NCI-H2227 treated with DMSO at 0.1 percent for 48 hours (cell line): ENCODE results near the gene PIP5K1C.
"Not testable (repeated sequence)": the region's sequence is repeated elsewhere in the genome, so short reads cannot be mapped to it uniquely, and the experiment has no call there.

Source experiments
- DNase-seq: peaks from one replicate; lab custom pipeline; 2025; lab: John Stamatoyannopoulos, UW

Gene PIP5K1C

DNA sequence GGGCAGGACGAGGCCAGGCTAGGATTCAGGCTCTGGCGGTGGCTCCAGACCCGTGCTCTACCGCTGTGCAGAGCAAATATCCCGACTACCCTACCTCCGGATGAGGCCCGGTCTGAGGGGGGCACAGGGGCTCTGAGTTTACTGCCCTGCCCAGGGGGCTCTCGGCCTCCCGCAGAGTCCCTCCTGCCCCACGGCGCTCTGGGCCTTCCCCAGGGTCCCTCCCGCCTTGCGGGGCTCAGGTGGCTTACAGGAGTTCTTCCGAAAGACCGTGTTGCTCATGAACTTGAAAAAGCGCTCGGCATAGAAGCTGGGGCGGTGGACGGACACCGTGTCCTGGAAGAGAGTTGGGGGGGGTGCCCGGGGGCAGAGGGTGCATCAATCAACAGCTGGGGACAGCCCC is 54.5 kb downstream of the PIP5K1C start:
- no peak for DNase-seq

DNA sequence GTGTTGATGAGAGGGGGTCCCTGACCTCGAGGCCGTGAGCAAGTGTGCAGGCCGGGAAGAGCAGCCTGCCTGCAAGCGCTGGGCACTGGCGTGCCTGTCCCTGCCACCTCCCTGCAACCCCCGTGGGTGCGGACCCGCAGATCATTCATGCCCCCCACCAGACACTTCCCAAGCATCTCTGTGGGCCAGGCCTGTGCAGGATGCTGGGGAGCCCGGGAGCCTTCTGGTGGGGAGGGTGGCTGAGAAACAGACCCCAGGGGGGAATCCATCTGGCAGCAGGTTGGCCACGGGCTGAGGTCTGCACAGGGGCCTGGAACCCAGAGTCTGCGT is 55.2 kb downstream of the PIP5K1C start:
- no peak for DNase-seq

DNA sequence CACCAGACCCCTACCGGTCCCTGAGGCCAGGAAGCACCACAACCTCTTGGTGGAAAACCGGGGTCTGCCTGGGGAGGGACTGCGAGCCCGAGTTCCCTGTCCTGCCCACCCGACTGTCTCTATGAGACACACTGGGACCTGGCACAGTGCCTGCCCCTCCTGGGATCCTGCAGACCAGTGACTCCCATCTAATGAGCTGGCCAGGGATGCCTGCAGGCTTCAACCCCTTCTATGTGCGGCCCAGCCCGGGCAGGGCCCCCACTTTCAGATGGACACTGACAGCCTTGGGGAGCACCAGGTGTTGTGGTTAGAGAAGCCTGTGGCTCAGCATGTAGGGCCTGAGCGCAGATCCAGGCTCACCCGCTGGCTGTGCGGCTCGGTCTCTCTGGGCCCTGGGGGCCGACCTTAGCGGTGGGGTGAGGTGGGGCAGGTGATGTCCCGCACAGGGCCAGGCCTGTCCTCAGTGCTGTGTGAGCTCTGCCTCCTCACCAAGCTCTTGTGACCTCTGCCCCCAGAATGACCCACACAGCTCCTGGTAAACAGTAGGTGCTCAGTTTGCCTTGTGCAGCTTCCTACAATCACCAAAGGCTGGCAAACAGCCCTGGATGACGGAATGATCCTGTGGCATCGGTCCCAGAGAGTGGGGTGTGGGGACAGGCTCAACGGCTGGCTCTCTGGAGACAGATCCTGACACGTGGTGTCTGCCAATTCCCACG is 55.8 kb downstream of the PIP5K1C start:
- no peak for DNase-seq

DNA sequence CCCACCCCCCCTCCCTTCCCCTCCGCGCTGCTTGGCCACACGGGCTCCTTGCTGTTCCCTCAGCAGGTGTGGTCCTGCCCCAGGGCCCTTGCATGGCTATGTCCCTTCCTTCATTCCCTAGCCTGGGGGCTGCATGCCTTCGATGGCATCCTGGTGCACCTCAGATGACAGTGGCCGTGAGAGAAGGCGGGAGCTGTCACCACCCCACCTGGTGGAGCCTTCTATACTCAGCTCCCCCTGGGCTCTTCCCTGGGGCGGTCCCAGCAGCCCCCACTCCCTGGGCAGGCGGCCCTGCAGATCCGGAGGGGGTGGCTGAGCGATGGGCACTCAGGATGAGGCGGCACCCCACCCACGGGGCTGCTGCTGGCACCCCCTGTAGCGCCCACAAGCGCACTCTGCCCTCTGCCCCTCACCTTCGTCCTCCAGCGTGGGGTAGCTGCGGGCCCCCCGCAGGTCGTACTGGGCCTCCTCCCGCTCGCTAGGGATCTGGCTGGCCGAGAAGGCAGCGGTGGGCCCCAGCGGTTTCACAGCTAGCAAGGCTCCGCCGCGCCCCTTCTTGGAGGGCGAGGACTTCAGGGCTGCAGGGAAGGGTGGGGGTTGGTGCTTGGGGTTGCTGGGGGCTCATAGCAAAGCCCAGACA is 56.5 kb downstream of the PIP5K1C start:
- DNase-seq: no peak

DNA sequence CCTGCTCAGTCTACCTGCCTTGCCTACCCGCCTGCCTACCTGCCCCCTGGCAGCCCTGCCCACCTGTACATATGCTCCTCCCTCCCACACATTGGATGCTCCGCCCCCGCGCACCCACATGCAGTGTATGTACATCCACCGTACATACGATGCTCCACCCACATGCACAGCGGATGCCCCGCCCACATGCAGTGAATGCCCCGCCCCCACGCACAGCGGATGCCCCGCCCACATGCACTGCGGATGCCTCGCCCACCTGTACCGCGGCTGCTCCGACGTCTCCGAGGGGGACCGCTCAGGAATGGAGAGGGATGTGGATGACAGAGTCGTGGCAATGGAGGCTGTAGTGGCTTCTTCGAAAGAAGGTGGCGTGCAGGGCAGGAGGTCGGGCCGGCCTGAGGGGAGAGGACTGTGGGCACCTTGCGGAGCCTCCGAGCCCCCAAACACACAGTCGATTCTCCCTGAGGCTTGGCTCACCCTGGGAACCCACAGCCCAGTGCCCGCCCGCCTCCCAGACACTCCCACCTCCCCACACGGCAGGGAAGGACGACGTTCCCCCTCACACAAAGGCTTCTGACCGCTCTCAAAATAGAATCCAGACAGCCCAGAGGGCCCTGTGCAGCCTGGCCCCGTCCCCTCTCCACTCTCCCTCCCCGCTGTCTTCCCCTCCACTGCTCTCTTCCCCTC is 57.1 kb downstream of the PIP5K1C start:
- no peak for DNase-seq

DNA sequence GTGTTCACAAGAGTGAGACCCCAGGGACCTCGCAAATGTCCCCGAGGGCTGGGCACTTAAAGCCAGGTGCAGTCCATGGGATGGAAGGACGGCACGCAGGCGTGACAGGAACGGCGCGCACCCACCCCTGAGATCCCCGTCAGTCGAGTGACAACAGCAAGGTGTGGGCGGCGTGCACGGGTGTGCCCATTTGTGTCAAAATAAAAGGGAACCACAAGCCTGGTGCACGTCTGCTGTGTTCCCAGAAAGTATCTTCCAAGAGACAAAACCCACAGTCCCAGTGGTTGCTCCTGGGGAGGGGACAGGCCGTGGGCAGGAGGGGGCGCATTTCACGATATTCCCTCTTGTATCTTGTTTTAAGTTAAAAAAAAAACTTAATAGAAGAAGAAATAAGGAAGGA is 58.0 kb downstream of the PIP5K1C start:
- DNase-seq: no peak

DNA sequence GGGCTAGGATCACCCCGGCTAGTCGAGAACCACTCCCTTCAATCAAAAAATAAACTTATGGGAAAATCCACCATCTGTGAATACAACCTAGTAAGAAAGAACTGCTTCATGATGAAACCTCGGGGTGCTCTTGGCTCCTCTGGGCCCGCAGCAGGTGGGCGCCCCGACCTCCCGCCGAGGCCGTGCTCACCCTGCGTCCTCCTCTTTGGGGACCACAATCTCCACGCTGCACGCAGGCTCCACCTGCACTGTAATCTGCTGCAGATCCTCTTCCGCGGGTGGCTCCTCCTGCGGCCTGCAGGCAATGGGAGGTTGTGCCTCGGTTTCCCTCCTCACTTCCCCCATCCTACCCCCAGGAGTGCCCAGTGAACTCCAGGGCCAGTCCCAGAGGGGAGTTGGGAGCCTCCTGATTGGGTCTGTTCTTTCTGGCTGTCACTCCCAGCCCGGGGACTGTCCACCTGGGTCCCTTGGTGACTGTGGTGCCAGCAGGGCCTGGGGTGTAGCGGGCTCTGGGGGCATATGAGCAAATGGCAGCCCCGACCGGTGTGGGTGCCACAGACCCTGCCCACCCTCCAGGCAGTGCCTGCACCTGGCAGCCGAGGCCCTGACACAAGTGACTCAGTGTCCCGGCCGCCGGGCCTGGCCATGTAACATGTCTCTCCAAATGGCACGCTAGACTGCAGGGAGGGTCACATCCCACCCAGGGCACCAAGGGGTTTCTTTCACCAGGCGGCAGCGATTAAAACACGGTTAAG is 58.6 kb downstream of the PIP5K1C start:
- no peak for DNase-seq

DNA sequence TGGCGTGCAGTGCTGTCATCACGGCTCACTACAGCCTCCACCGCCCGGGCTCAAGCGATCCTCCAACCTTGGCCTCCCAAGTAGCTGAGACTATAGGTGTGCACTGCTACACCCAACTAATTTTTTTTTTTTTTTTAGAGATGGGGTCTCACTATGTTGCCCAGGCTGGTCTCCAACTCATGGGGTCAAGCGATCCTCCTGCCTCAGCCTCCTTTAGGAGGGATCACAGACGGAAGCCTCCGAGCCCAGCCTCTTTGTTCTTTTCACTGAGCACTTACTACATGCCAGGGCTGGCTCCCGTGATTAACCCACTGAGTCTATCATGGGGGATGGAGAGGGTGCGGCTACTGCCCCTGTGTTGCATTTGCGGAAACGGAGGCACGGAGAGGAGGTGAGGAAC is 60.8 kb downstream of the PIP5K1C start:
- DNase-seq: no peak

DNA sequence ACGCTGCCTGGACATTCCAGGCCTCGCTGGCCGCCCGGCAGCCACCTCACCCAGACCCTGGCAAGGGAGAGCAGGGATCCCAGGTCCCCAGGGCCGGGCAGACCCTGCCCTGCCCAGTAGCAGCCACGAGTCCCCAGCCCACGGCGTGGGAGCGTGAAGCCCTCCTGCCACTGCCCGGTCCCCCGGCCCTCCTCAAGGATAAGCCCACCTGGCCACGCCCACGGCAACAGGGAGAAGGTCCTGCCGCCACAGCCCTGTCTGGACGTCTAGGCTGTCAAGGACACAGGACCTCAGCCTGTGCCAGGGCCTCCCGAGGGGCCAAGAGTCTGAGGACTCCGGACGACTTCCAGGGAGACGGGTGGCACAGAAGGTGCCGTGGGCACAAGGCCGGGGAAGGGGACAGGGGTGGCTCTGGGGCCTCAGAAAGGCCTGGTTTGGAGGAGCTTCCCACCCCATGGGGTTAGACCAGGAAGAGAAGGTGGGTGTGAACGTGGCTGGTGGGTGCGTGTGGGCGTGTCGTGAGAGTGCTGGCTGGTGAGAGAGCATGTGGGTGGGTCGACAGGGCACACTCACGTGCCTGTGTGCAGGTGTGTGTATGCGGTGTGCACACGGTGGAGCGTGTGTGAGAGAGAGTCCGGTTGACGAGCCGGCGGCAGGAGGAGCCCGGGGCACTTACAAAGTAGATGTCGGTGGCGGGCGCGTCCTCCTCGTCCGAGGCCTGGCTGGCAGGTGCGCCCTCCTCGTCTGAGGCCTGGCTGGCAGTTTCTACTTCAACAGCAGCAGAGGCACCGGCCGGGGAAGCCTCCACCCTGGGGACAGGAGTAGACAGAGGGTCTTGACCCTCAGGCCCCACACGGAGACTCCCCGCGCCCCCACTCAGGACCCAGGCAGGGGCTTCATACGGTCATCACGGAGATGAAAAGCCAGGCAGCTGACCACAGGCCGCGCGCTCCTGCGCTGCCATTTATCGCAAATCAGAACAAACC is 61.8 kb downstream of the PIP5K1C start:
- no peak for DNase-seq

DNA sequence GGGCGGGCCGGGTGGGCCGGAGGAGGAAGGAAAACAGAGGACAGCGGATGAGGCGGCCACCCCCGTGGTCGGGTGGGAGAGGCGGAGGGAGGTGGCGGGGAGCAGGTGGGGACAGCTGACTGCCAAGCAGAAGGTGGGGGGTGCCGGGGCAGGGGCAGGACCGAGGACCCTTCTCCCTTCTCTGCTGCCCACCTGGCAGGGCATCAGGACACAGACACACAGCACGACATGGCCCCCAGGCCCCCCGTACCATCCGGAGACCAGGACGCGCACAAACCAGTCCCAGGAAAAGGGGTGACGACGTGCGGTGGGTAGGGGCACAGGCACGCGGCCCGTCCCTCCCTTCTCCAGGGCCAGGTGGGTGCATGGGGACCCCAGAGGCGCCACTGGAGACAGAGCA is 62.6 kb downstream of the PIP5K1C start:
- DNase-seq: no peak

DNA sequence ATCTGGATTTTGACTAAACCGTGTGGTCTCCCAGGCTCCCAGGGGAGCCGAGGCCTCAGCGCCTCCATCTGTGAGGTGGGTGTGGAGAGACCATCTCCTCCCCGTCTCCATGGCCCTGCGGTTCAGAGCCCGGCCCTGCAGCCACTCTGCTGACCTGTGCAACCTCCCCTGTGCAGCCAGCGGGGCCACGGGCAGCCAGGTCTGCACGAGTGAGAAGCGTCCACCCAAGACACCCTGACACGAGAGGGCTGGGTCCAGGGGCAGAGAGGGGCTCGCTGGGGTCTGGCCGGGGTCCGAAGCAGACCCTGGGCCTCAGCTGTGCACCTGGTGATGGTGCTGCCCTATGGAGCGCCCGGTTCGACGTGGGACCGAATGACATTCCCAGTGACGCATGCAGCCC is 63.3 kb downstream of the PIP5K1C start:
- no peak for DNase-seq

DNA sequence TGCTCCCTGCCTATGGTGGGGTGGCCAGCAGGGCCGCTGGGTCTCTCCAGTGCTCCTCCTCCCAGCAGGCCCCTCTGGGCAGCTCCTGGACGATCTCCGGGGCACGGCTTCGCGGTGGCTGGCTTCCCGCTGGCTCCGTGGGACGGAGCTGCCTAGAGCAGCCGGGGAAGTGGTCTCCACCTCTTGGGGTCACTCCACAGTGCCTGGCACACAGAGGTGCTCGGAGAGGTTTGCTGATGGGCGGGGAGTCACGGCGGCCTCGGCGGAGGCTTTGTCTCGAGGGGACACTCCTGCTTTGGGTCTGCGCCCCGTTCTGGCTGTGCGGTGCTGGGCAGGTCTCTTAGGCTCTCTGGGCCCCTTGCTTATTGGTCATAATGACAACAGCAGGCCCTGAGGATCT is 63.8 kb downstream of the PIP5K1C start:
- no peak for DNase-seq

DNA sequence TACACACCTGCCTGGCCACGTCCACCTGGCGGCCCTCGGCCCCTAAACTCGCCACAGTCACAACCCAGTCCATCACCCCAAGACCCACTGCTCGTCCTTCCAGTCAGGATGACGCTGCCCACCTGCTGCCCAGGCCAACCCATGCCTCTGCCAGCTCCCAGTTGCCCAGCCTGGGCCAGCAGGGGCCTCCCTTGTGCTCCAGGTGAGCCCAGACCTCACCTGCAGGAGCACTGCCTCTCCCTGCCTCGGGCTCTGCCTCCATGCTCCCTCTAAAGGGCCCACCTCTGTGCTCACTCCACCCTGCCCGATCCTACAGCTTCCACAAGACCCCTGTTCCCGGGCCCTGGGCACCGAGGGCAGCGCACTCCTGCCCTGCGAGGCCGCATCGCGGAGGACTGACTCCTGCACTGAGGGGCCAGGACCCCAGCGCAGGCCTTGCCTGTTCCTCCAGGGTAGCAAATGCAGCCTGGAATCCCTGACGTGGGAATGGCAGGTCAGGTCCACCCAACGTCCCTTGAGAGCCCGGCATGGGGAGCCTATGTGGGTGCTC is 65.7 kb downstream of the PIP5K1C start:
- DNase-seq: no peak

DNA sequence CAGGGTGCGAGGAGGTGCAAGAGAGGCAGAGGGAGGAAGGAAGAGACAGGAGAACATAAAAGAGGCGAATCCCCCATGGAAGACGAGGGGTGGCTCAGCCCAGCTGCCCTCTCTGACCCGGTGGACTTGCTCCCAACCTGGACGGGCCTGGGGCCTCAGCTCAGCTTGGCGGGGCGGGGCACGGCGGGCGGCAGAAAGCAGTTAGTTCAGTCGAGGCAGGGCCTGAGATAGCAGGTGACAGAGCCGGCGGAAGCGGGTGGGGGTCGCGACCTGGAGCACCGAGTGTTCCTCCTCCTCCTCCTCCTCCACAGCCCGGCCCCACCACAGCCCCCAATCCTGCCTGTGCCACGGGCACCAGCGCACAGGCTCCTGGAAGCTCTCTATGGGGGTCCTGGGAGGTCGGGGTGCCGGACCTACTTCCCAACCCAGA is 66.7 kb downstream of the PIP5K1C start:
- DNase-seq: no peak

DNA sequence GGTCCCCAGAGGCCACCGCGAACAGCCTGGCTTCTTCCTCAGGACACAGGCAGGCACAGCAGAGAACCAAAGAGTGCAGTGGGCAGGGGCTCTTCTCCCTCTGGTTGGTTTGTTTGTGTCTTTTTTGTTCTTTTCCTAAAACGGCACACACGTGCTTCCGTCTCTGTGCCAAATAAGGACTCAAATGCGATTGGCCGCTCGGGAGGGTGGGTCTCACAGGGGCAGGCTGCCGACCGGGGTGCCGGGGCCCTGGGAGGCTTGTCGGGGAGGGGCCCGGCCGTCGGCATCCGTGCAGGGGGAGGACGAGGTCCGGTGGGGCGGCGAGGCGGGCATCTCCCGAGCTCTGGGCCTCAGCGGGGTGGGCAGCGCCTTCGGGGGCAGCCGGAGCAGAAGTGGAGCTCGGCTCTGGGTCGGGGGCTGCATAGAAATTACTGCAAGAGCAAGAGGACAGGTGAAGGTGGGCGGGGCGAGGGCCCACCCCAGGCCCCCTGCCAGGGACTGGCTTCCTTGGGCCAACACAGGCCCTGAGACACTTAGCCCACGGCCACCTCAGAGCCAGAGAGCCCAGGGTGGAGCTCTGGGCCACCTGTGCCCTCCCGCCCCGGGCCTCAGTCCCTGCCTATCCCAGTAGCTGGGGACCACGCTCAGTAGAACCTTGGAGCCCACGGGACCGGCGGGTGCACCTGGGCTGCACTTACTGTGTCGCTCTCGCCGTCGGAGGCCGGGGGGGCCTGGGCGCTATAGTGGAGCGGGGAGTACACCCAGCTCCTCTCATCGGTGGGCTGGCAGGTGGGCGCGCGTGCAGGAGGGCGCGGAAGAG is 67.3 kb downstream of the PIP5K1C start:
- no peak for DNase-seq

DNA sequence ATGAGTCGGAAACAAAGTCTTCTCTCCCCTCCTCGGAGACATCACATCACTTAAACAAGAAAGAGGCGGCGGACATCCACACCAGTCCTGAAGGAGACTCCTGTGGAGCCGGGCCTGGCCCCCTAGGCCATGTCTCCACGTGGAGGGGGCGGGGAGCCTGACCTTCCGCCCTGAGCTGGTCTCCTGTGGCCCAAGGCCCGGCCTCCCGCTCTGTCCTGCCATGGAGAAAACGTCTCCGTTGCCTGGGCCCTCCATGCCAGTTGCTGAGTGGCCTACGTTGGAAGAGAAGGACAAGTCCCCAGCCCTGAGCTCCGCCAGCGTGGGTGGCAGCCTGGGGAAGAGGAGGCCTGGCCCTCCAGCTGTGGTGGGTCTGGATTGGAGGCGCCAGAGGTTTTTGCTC is 68.2 kb downstream of the PIP5K1C start:
- DNase-seq: no peak

DNA sequence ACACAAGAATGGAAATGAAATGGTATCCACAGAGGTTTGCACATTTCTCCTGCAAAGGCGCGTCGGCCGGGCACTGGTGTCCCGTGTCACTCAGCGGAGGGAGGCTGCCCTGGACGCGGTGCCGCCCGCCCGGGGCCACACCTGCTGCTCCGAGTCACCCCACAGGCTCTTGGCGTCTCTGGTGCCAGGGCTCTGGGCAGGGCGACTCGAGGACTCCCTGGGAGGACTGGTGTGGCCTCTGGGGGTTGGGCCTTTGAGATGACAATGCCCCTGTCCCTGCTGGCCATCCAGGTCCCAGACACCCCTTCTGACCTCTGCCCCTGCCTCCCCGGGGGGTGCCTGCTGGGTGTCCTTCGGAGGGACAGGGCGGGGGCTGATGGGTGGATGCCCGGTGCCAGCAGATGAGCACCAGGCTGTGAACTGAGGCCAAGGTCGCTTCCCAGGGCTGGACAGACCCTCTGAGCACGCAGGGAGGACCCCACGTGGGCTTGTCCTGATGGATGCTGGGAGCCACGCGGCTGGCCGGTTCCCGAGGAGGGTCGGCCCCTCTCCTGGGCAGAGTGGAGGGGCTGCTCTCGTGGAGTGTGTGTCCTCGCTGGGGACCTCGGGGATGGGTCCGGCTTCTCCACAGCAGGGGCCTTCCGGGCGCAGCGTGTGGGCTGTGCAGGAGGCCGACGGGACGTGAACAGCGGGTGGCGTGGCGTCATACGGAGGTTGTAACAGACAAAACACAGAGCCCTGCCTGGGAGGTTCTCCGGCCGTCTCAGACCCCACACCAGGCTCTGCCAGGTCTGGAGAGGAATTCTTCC is 69.0 kb downstream of the PIP5K1C start:
- DNase-seq: no peak

DNA sequence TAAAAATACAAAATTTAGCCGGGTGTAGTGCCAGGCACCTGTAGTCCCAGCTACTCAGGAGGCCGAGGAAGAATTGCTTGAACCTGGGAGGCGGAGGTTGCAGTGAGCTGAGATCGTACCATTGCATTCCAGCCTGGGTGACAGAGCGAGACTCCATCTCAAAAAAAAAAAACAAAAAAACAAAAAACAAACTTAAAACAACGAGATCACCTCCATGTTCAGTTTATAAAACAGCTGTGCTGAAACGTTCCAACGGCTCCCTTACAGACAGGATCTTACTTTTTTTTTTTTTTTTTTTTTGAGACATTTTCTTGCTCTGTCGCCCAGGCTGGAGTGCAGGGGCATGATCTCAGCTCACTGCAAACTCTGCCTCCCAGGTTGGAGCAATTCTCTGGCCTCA is 71.5 kb downstream of the PIP5K1C start:
- not testable (repeated sequence) for DNase-seq

DNA sequence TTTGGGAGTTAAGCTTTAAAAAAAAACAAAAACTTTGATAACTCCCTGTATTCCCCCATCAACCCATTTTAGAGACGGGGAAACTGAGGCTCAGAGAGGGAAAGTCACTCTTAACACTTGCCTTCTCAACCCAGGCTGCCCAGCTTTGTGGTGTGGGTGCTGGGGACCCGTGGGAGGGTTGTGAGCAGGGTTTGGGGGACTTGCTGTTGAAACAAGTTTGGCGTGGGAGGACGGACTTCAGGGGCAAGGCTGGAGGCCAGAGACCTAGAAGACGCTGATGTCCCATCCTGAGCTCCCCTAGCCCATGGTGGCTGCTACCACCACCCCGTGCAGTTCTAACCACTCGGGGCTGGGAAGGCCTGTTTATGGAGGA is 72.9 kb downstream of the PIP5K1C start:
- no peak for DNase-seq
